PC-9 (cell line): ENCODE data around the gene AKNAD1.

Experiments
- EZH2 ChIP-seq: fragments of 200-600 bp; sonication (generic); IDR thresholded peaks from 2 replicates; pipeline ENCODE4 v1.8.0; 2017; ENCODE audit warnings: antibody characterized with exemption, low read depth
- TF ChIP-seq, protein P1 (sequence below): fragments of 200-600 bp; sonication (generic); conservative IDR thresholded peaks from 2 replicates; pipeline ENCODE4 v1.6.1; 2017; ENCODE audit warnings: mixed run types, antibody characterized with exemption, mild to moderate bottlenecking, moderate library complexity

DNA sequence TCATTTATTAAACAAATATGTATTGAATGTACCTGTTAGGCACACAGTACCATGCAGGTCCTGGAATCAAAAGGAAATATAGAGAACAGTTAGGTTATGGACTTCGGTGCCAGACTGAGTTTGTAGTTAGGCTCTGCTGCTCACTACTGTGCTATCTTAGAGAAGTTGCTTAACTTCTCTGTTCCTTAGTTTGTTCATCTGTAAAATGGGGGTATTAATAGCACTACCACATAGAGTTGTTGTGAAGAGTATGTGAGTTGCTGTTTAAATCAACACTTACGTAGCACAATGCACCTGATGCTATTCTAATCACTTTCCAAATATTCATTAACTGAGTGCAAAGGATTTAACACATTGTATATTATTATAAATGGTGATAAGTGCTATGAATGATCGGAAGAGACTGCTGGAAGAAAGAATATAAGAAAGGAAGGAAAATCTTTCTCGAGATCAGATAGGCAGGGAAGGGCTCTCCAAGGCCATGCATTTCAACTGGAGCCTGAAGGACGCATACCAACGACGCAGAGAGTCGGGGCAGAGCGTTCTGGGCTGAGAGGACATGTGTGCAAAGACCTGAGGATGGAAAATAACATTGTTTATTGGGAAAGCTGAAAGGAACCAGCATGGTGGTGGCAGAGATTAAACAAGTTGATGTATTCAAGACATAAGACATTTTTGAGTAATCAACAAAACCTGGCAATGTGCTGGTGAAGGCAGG is 3.5 kb upstream of the AKNAD1 start:
- TF ChIP-seq, protein P1, sequence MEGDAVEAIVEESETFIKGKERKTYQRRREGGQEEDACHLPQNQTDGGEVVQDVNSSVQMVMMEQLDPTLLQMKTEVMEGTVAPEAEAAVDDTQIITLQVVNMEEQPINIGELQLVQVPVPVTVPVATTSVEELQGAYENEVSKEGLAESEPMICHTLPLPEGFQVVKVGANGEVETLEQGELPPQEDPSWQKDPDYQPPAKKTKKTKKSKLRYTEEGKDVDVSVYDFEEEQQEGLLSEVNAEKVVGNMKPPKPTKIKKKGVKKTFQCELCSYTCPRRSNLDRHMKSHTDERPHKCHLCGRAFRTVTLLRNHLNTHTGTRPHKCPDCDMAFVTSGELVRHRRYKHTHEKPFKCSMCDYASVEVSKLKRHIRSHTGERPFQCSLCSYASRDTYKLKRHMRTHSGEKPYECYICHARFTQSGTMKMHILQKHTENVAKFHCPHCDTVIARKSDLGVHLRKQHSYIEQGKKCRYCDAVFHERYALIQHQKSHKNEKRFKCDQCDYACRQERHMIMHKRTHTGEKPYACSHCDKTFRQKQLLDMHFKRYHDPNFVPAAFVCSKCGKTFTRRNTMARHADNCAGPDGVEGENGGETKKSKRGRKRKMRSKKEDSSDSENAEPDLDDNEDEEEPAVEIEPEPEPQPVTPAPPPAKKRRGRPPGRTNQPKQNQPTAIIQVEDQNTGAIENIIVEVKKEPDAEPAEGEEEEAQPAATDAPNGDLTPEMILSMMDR = no peak
- TF ChIP-seq EZH2 = no peak
